Colon (tissue), 2 donors: ENCODE measurements around the gene GOT1.

ENCODE experiments used
- FAIRE-seq: peaks from 2 replicates; lab custom pipeline; 2012; peaks lifted over from hg19 to GRCh38; lab: Jason Lieb, UNC
- donor health status: control.
- donor health status: control.

GOT1 gene

GRCh38 chr10:99430451-99431189 lies at the start of gene GOT1:
Gene GOT1, minus strand, starts transcription at chr10:99430624. Its CDS starts 59 bp downstream, at chr10:99430565.
- FAIRE-seq: peak; percentile 84

GRCh38 chr10:99470327-99470726 lies 39.9 kb upstream of the GOT1 start:
- no peak for FAIRE-seq

GRCh38 chr10:99467236-99467999 lies 37.0 kb upstream of the GOT1 start:
- no peak for FAIRE-seq

- no peak for FAIRE-seq
These were observed 36.3 kb upstream of the GOT1 start for GRCh38 chr10:99466632-99467223.

GRCh38 chr10:99461230-99461629 lies 30.8 kb upstream of the GOT1 start:
- FAIRE-seq: no peak

GRCh38 chr10:99460070-99460469 lies 29.6 kb upstream of the GOT1 start:
- FAIRE-seq: no peak

GRCh38 chr10:99459217-99459616 lies 28.8 kb upstream of the GOT1 start:
- no peak for FAIRE-seq

GRCh38 chr10:99457813-99458212 lies 27.4 kb upstream of the GOT1 start:
- FAIRE-seq: no peak

GRCh38 chr10:99456931-99457288 lies 26.5 kb upstream of the GOT1 start:
- FAIRE-seq: no peak

- FAIRE-seq: no peak
These were observed 25.9 kb upstream of the GOT1 start for GRCh38 chr10:99456207-99456930.

GRCh38 chr10:99451981-99452380 lies 21.6 kb upstream of the GOT1 start:
- no peak for FAIRE-seq

- FAIRE-seq: no peak
These were observed 21.0 kb upstream of the GOT1 start for GRCh38 chr10:99451499-99451788.

- FAIRE-seq: no peak
These were observed 20.4 kb upstream of the GOT1 start for GRCh38 chr10:99450624-99451498.

- FAIRE-seq: no peak
These were observed 19.7 kb upstream of the GOT1 start for GRCh38 chr10:99450156-99450555.

GRCh38 chr10:99449023-99449422 lies 18.6 kb upstream of the GOT1 start:
- FAIRE-seq: no peak

- FAIRE-seq: no peak
These were observed 14.1 kb upstream of the GOT1 start for GRCh38 chr10:99444383-99445045.

GRCh38 chr10:99443500-99443899 lies 13.1 kb upstream of the GOT1 start:
- FAIRE-seq: no peak

GRCh38 chr10:99442394-99442793 lies 12.0 kb upstream of the GOT1 start:
- no peak for FAIRE-seq

GRCh38 chr10:99438890-99439289 lies 8.5 kb upstream of the GOT1 start:
- no peak for FAIRE-seq

GRCh38 chr10:99435986-99436638 lies 5.7 kb upstream of the GOT1 start:
- no peak for FAIRE-seq
